NCI-H345 (cell line): Measurements from ENCODE around the gene CBS.
"Not testable (repeated sequence)": the region's sequence is repeated elsewhere in the genome, so short reads cannot be mapped to it uniquely, and the experiment has no call there.

Experiments used
- DNase-seq: peaks from one replicate; lab custom pipeline; 2025; lab: John Stamatoyannopoulos, UW

Gene CBS

GRCh38 chr21:43024439-43025136 is 51.0 kb downstream of the CBS start:
- DNase-seq: no peak

GRCh38 chr21:43023175-43023574 is 52.5 kb downstream of the CBS start:
- DNase-seq: no peak

GRCh38 chr21:43021756-43022600 is 53.7 kb downstream of the CBS start:
- DNase-seq: no peak

- DNase-seq: no peak
These were observed 54.4 kb downstream of the CBS start for GRCh38 chr21:43021191-43021590.

GRCh38 chr21:43020771-43021170 is 54.9 kb downstream of the CBS start:
- DNase-seq: no peak

- DNase-seq: no peak
These were observed 55.5 kb downstream of the CBS start for GRCh38 chr21:43020177-43020576.

GRCh38 chr21:43018519-43018918 is 57.1 kb downstream of the CBS start:
- no peak for DNase-seq

- DNase-seq: no peak
These were observed 58.9 kb downstream of the CBS start for GRCh38 chr21:43016728-43017127.

GRCh38 chr21:43015906-43016540 is 59.6 kb downstream of the CBS start:
- no peak for DNase-seq

- DNase-seq: no peak
These were observed 63.0 kb downstream of the CBS start for GRCh38 chr21:43012596-43012995.

- no peak for DNase-seq
These were observed 68.8 kb downstream of the CBS start for GRCh38 chr21:43006874-43007208.

GRCh38 chr21:43006051-43006873 is 69.4 kb downstream of the CBS start:
- DNase-seq: not testable (repeated sequence)

- no peak for DNase-seq
These were observed 70.0 kb downstream of the CBS start for GRCh38 chr21:43005635-43006034.

GRCh38 chr21:43004926-43005325 is 70.7 kb downstream of the CBS start:
- DNase-seq: no peak
